ENCODE data around the gene EDRF1. TPM values are rescaled to one million over a fixed set of nuclear protein-coding genes. Genes with fewer than 3 reads are reported as not detected.
A peak's percentile ranks its signal among the peaks of the same experiment; 100 is the strongest.

Gene EDRF1
- total and polyA plus RNA-seq, 9 donors: 17.0 to 29.0 (median 23.5) TPM

DNA sequence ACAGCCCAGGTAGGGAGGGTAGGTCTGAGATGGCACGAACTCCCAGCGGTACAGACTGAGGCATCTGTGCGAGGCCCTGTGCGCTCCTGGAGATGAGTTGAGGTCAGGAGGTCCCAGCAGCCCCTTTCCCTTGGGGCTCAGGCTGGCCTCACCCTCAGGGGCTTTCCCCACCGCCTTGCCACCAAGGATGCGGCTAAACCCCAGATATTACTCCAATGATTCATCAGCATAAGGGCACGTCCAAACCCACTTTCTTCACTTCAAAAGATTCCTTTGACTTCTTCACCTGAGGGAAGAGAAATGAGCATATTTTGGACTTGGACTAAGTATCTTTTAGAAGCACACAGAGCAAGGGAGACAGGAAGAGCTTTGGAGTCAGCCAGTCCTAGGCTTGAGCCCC lies 83.2 kb downstream of the EDRF1 start:
- Histone ChIP-seq H3K4me3 (no peak overlapping the region), H3K9me3 (no peaks in the 10 kb centered on the region), H3K36me3 (no peaks in the 10 kb centered on the region), H3K27ac (no peak overlapping the region), H3K4me1 (ENCODE audit: insufficient read depth) (peaks cover 1% of the 10 kb centered on the region), H3K27me3 (no peaks in the 10 kb centered on the region)
- intact Hi-C loops (cut with DNase I): no loop called here
- WGBS, 3 donors: 94 to 96% (median 96%) methylated on average over 7 of the region's 7 CpGs
- TF ChIP-seq POLR2A (IDR thresholded peaks at IDR 0.05) (no peak), EP300 (IDR thresholded peaks at IDR 0.05) (no peak)
- TF ChIP-seq, protein P1, sequence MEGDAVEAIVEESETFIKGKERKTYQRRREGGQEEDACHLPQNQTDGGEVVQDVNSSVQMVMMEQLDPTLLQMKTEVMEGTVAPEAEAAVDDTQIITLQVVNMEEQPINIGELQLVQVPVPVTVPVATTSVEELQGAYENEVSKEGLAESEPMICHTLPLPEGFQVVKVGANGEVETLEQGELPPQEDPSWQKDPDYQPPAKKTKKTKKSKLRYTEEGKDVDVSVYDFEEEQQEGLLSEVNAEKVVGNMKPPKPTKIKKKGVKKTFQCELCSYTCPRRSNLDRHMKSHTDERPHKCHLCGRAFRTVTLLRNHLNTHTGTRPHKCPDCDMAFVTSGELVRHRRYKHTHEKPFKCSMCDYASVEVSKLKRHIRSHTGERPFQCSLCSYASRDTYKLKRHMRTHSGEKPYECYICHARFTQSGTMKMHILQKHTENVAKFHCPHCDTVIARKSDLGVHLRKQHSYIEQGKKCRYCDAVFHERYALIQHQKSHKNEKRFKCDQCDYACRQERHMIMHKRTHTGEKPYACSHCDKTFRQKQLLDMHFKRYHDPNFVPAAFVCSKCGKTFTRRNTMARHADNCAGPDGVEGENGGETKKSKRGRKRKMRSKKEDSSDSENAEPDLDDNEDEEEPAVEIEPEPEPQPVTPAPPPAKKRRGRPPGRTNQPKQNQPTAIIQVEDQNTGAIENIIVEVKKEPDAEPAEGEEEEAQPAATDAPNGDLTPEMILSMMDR (IDR thresholded peaks at IDR 0.05): no peak
- no peak for DNase-seq

DNA sequence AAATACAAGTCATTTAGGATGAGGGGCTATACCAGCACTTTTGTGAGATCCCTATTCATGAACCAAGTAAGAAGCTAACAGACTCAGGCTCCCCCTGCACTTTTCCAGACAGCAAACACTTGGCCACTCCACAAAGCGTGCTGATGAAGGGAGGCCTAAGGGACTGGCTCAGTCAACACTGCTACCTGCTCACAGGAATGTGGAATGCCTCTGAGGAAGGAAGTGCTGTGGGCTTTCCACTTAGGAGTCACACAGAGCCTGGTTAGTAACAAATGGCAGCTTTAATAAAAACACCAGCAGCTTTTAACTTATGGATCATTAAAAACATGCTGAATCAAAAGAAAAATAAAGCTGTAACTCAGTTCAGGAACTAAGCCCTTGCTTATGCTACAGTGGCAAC lies 88.5 kb downstream of the EDRF1 start:
- no peak overlapping the region for H3K27ac ChIP-seq
- WGBS, 3 donors: 96 to 100% (median 98%) methylated on average over 1 of the region's 1 CpG
- DNase-seq: no peak
- TF ChIP-seq POLR2A (IDR thresholded peaks at IDR 0.05) (no peak), EP300 (IDR thresholded peaks at IDR 0.05) (no peak)
- TF ChIP-seq, protein P1 (IDR thresholded peaks at IDR 0.05): no peak
- peaks cover 1% of the 10 kb centered on the region for H3K4me1 ChIP-seq (ENCODE audit: insufficient read depth)
- H3K9me3 ChIP-seq: no peaks in the 10 kb centered on the region
- H3K4me3 ChIP-seq: no peak overlapping the region
- H3K27me3 ChIP-seq: no peaks in the 10 kb centered on the region
- H3K36me3 ChIP-seq: no peaks in the 10 kb centered on the region
- intact Hi-C loops (cut with DNase I): no loop called here

DNA sequence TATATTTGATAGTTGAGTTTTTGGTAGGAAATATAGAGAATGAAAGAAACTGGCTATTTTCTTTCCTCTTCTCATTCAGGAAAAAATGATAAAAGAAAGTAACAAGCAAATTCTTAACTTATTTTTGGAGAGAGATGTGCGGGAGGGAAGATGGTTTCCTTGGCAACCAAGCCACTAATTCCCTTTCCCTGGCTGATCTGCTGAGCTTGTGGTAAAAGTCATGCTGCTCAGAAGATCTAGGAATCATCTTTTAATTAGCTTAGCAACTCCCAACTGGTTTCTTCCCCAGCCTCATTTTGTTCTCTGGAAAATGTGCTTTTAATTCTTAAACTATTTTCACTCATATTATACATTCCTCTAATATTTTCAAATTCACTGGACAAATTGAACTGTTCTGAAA lies 91.7 kb downstream of the EDRF1 start:
- Histone ChIP-seq H3K36me3 (no peaks in the 10 kb centered on the region), H3K27me3 (no peaks in the 10 kb centered on the region), H3K27ac (no peak overlapping the region), H3K9me3 (no peaks in the 10 kb centered on the region), H3K4me3 (no peak overlapping the region), H3K4me1 (ENCODE audit: insufficient read depth) (peaks cover 2% of the 10 kb centered on the region)
- no peak for TF ChIP-seq EP300 (IDR thresholded peaks at IDR 0.05)
- TF ChIP-seq, protein P1 (IDR thresholded peaks at IDR 0.05): no peak
- TF ChIP-seq POLR2A (IDR thresholded peaks at IDR 0.05): no peak
- 13 to 20% (median 13%) methylated on average over 1 of the region's 1 CpG for WGBS, 3 donors
- no peak for DNase-seq
- intact Hi-C loops (cut with DNase I): no loop called here

DNA sequence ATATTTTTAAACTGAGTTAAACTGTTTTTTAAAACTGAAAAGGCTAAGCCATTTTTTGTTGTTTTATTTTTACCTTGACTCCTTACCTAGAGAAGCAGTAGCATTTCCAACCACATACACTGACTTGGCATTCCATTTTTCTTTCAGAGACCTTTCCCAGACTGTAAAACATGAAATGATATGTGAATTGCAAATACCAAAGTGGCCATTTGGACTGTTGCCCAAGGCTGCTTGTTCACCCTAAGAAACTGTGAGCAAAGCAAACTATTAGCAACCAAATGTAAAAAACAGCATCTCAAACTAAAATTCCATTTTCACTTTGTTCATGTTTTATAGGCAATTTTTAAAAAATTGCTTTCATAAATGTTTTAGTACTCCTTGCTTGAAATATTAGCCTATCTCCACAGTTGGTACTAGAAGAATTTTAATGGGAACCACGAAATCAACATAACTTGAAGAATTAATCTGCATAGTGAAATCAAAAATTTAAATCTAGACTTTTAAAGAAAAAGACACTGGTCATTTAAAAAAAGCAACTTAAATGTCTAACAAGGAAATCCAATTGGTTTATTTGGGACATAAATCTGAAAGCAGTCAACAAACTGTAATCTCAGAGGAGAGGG lies 92.7 kb downstream of the EDRF1 start:
- 13 to 32% (median 17%) methylated on average over 1 of the region's 1 CpG for WGBS, 3 donors
- no peak overlapping the region for H3K27ac ChIP-seq
- H3K9me3 ChIP-seq: no peaks in the 10 kb centered on the region
- peak in 3 of 5 donors; percentile 42 to 77 (median 47) for DNase-seq
- intact Hi-C loops (cut with DNase I): no loop called here
- no peaks in the 10 kb centered on the region for H3K27me3 ChIP-seq
- TF ChIP-seq, protein P1 (IDR thresholded peaks at IDR 0.05): no peak
- TF ChIP-seq POLR2A (IDR thresholded peaks at IDR 0.05) (no peak), EP300 (IDR thresholded peaks at IDR 0.05) (no peak)
- peaks cover 2% of the 10 kb centered on the region for H3K4me1 ChIP-seq (ENCODE audit: insufficient read depth)
- H3K36me3 ChIP-seq: no peaks in the 10 kb centered on the region
- no peak overlapping the region for H3K4me3 ChIP-seq

Other genes with a start within 250 kb of the EDRF1 start
- gene TEX36, start 36.5 kb upstream of the EDRF1 start, total RNA-seq: not detected
- not detected for gene TEX36, start 36.5 kb upstream of the EDRF1 start, polyA plus RNA-seq
- gene MMP21, start 56.1 kb downstream of the EDRF1 start, total RNA-seq: 1 to 10 TPM in 4 of 7 donors, under 1 TPM in 3; 0.11 to 1.6 (median 1.2) TPM
- gene MMP21, start 56.1 kb downstream of the EDRF1 start, polyA plus RNA-seq: under 1 TPM; 0.56 to 1.00 TPM
- gene UROS, start 103.5 kb downstream of the EDRF1 start, total RNA-seq: 10 to 100 TPM; 18.5 to 39.6 (median 28.6) TPM
- gene UROS, start 103.5 kb downstream of the EDRF1 start, polyA plus RNA-seq: 10 to 100 TPM; 23.7 to 82.5 TPM
- 10 to 100 TPM; 29.9 to 60.6 (median 48.4) TPM for gene BCCIP, start 103.8 kb downstream of the EDRF1 start, total RNA-seq
- gene BCCIP, start 103.8 kb downstream of the EDRF1 start, polyA plus RNA-seq: 10 to 100 TPM; 40.5 to 50.2 TPM
- gene DHX32, start 161.6 kb downstream of the EDRF1 start, total RNA-seq: 10 to 100 TPM; 18.0 to 36.5 (median 34.1) TPM
- gene DHX32, start 161.6 kb downstream of the EDRF1 start, polyA plus RNA-seq: 10 to 100 TPM; 17.1 to 28.3 TPM
- 10 to 100 TPM in 1 of 7 donors, 1 to 10 TPM in 6; 4.9 to 27.0 (median 6.1) TPM for gene FANK1, start 176.9 kb downstream of the EDRF1 start, total RNA-seq
- gene FANK1, start 176.9 kb downstream of the EDRF1 start, polyA plus RNA-seq: 1 to 10 TPM; 5.3 to 5.4 TPM